SK-N-SH (cell line): ENCODE results near the gene GPATCH2L. TPM values are rescaled to one million over a fixed set of nuclear protein-coding genes. Genes with fewer than 3 reads are reported as not detected.

Experiments
- CTCF ChIA-PET: fragments of 300-600, 350-600 bp; formaldehyde crosslinking; extraction: SDS; loops from one replicate; lab custom pipeline; 2021; lab: Yijun Ruan, JAX
- POLR2A ChIA-PET: fragments of 350-600 bp; sonication (Branson Sonifier 250); formaldehyde crosslinking; extraction: SDS; loops from one replicate; lab custom pipeline; 2020; ENCODE audit warnings: antibody characterized with exemption, inconsistent platforms; lab: Yijun Ruan, JAX
- DNase-seq: peaks from one replicate; pipeline ENCODE4 v3.0.0; 2012
- H2AFZ ChIP-seq: fragments of 200-600 bp; sonication (generic); 2 replicates; pipeline ENCODE4 v1.8.1; 2016; ENCODE audit warnings: antibody characterized with exemption, mild to moderate bottlenecking, low read depth
- H3F3A ChIP-seq: fragments of 200-600 bp; sonication (generic); replicated peaks from 2 replicates; pipeline ENCODE3; 2016; ENCODE audit warnings: antibody characterized with exemption, mild to moderate bottlenecking; ENCODE audit not compliant: insufficient read depth
- H3K27ac ChIP-seq, 2 experiments: fragments of 200-500 bp in 1 of 2; fragments of 200-600 bp in 1 of 2; sonication (Bioruptor generic) in 1 of 2; sonication (generic), shearing (Covaris generic) in 1 of 2; 2 replicates each; pipeline versions ENCODE4 v1.5.1 to v1.6.1; 2014 to 2016; ENCODE audit warnings: low read depth in 2 of 2, inconsistent platforms in 1 of 2, low read length in 1 of 2, mild to moderate bottlenecking in 1 of 2, mixed read lengths in 1 of 2
- H3K27me3 ChIP-seq: fragments of 200-600 bp; sonication (generic), shearing (Covaris generic); 2 replicates; pipeline ENCODE4 v1.6.1; 2016; ENCODE audit warnings: mixed run types; ENCODE audit not compliant: insufficient read depth
- H3K36me3 ChIP-seq, 2 experiments: fragments of 200-500 bp in 1 of 2; fragments of 200-600 bp in 1 of 2; sonication (Bioruptor generic) in 1 of 2; sonication (generic) in 1 of 2; replicated peaks in 1 of 2; 2 replicates each; pipeline versions ENCODE3 to v1.5.1; 2014 to 2016; ENCODE audit warnings: low read length in 1 of 2, mild to moderate bottlenecking in 1 of 2; ENCODE audit not compliant: insufficient read depth in 2 of 2, control insufficient read depth in 1 of 2
- H3K4me1 ChIP-seq, 2 experiments: fragments of 200-500 bp in 1 of 2; fragments of 200-600 bp in 1 of 2; sonication (Bioruptor generic) in 1 of 2; sonication (generic), shearing (Covaris generic) in 1 of 2; 2 replicates each; pipeline versions ENCODE4 v1.5.1 to v1.6.1; 2014 to 2016; ENCODE audit warnings: low read depth in 1 of 2, low read length in 1 of 2, mixed run types in 1 of 2; ENCODE audit not compliant: insufficient read depth in 2 of 2, control insufficient read depth in 1 of 2
- H3K4me2 ChIP-seq: fragments of 200-600 bp; sonication (generic), shearing (Covaris generic); 2 replicates; pipeline ENCODE4 v1.6.1; 2017; ENCODE audit warnings: mixed run types
- H3K4me3 ChIP-seq, 2 experiments: fragments of 200-500 bp in 1 of 2; fragments of 200-600 bp in 1 of 2; sonication (Bioruptor generic) in 1 of 2; sonication (generic), shearing (Covaris generic) in 1 of 2; 2 replicates each; pipeline versions ENCODE4 v1.5.1 to v1.8.1; 2014 to 2016; ENCODE audit warnings: low read depth in 2 of 2, inconsistent platforms in 1 of 2, low read length in 1 of 2, mild to moderate bottlenecking in 1 of 2, mixed read lengths in 1 of 2, moderate library complexity in 1 of 2
- H3K79me2 ChIP-seq: fragments of 200-600 bp; sonication (generic); 2 replicates; pipeline ENCODE4 v1.8.1; 2017; ENCODE audit warnings: mild to moderate bottlenecking; ENCODE audit not compliant: insufficient read depth
- H3K9ac ChIP-seq: fragments of 200-600 bp; sonication (generic); 2 replicates; pipeline ENCODE4 v1.6.1; 2017; ENCODE audit warnings: mixed run types
- H3K9me2 ChIP-seq: fragments of 200-600 bp; sonication (generic); 2 replicates; pipeline ENCODE4 v1.6.1; 2017; ENCODE audit warnings: mixed run types
- H3K9me3 ChIP-seq: fragments of 200-600 bp; sonication (generic); 2 replicates; pipeline ENCODE4 v1.6.1; 2017; ENCODE audit warnings: mixed run types, mild to moderate bottlenecking, moderate library complexity
- H4K20me1 ChIP-seq: fragments of 200-600 bp; sonication (generic); 2 replicates; pipeline ENCODE4 v1.6.1; 2017; ENCODE audit warnings: mild to moderate bottlenecking, mixed run types; ENCODE audit not compliant: insufficient read depth
- EZH2phosphoT487 ChIP-seq: fragments of 200-600 bp; sonication (generic); IDR thresholded peaks from 2 replicates; pipeline ENCODE4 v1.6.1; 2017; ENCODE audit warnings: low read depth, mixed run types, mild to moderate bottlenecking, antibody characterized with exemption, moderate library complexity, borderline replicate concordance
- FOXJ3 ChIP-seq: sonication (generic); formaldehyde crosslinking; IDR thresholded peaks from 2 replicates; pipeline ENCODE4 v1.5.1; 2020; ENCODE audit warnings: mild to moderate bottlenecking, missing genetic modification reagents
- FOXM1 ChIP-seq: IDR thresholded peaks from 2 replicates; pipeline ENCODE4 v1.4.0; 2012; ENCODE audit warnings: low read depth, mild to moderate bottlenecking
- IRF3 ChIP-seq: fragments of 150-350 bp; IDR thresholded peaks from 2 replicates; pipeline ENCODE4 v1.6.1; 2016; ENCODE audit warnings: mild to moderate bottlenecking, low read depth, low read length
- JUND ChIP-seq: IDR thresholded peaks from 2 replicates; pipeline ENCODE4 v1.4.0; 2012
- MXI1 ChIP-seq: IDR thresholded peaks from 2 replicates; pipeline ENCODE4 v1.6.1; 2012; ENCODE audit warnings: mild to moderate bottlenecking, low read depth, low read length, improper control_type of control experiment
- PBX3 ChIP-seq: IDR thresholded peaks from 2 replicates; pipeline ENCODE4; 2012
- RAD21 ChIP-seq: IDR thresholded peaks from 2 replicates; pipeline ENCODE4 v1.6.1; 2012; ENCODE audit warnings: mild to moderate bottlenecking, low read length
- RCOR1 ChIP-seq: fragments of 150-350 bp; IDR thresholded peaks from 2 replicates; pipeline ENCODE4 v1.6.1; 2017; ENCODE audit warnings: antibody characterized with exemption, low read length
- RXRA ChIP-seq: IDR thresholded peaks from 2 replicates; pipeline ENCODE4 v1.4.0; 2012; ENCODE audit warnings: low read depth, mild to moderate bottlenecking, borderline replicate concordance
- SIN3A ChIP-seq: IDR thresholded peaks from 2 replicates; pipeline ENCODE4 v1.6.1; 2012; ENCODE audit warnings: low read depth, mild to moderate bottlenecking, low read length, moderate library complexity, borderline replicate concordance
- TAF1 ChIP-seq: IDR thresholded peaks from 2 replicates; pipeline ENCODE4 v1.6.1; 2012; ENCODE audit warnings: low read depth, mild to moderate bottlenecking, low read length, moderate library complexity, borderline replicate concordance
- TCF12 ChIP-seq: IDR thresholded peaks from 2 replicates; pipeline ENCODE4 v1.4.0; 2012
- ZBTB33 ChIP-seq: IDR thresholded peaks from 2 replicates; pipeline ENCODE4 v1.4.0; 2012; ENCODE audit warnings: low read depth, borderline replicate concordance
- WGBS: methylation state at CpG from one replicate; pipeline ENCODE4 v1.1.6; 2017; ENCODE audit warnings: low lambda C conversion rate; 5-methylcytosine and 5-hydroxymethylcytosine counted together
- polyA plus RNA-seq, 3 experiments: library from polyadenylated mRNA; depleted of rRNA; stranded (reverse); fragments of >200 nt; gene quantifications; 2 replicates each; pipeline ENCODE4 v1.2.3, GENCODE V29; 2012
- TF ChIP-seq, protein P1 (sequence below): fragments of 200-600 bp; sonication (generic); IDR thresholded peaks from 2 replicates; pipeline ENCODE4 v1.6.1; 2017; ENCODE audit warnings: antibody characterized with exemption, mild to moderate bottlenecking, moderate library complexity
- TF ChIP-seq, protein P2 (sequence below): fragments of 150-350 bp; IDR thresholded peaks from 2 replicates; pipeline ENCODE4 v1.6.1; 2017; ENCODE audit warnings: antibody characterized with exemption, low read length, low read depth, borderline replicate concordance

Gene GPATCH2L
- polyA plus RNA-seq, 1 of the 3 experiments (the other 2 are of a cell fraction), result 17.7 TPM

DNA sequence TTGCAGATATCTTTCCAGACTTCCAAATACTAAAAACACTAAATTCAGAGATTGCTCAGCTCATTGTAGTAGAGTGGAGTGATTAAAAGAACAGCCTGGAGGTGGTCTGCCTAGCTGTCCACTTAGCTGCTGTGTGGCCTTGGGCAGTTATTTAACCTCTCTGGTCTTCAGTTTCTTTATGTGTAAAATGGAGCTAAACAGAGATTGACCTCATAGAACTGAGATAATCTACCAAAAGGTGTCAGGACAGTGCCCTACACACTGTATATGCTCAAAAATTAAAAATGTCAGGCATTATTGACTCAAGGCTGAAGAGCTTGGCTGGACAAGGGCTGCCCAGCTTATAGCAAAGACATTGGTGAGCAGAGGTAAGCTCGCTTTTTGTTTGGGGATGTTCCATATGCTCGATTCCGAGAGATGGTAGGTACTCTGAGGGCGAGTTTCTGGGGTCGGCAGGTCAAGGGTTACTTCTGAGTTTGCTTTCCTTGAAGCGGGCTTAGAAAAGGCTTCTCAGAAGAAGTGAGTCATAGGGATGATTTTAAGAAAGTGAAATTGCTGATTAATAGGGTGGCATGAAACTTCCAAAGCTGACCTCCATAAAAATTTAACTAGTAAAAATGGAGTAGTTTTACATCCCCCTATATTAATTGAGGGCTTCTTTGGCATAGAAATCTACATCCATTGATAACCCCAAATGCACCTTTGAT, 107.5 kb downstream of the GPATCH2L start:
- H2AFZ ChIP-seq, result no peak overlapping the region
- ChIA-PET POLR2A (interaction anchor here (0.6 kb wide), 1 partner anchor 191 kb away, joined by 3 read pairs; no protein-coding TSS in a partner anchor), CTCF (interaction anchor here (1.1 to 1.5 kb wide), 3 partner anchors 9 to 94 kb away, joined by 4 to 5 read pairs (median 4); no protein-coding TSS in a partner anchor)
- H3K27ac ChIP-seq, result no peak overlapping the region
- no peaks in the 10 kb centered on the region for H4K20me1 ChIP-seq
- TF ChIP-seq TCF12 (no peak), FOXJ3 (CRISPR knock-in tag) (no peak), RXRA (no peak), JUND (no peak), RCOR1 (no peak), PBX3 (no peak), RAD21 (no peak), IRF3 (no peak), TAF1 (no peak), EZH2phosphoT487 (no peak), ZBTB33 (no peak), SIN3A (no peak), MXI1 (no peak), FOXM1 (no peak)
- TF ChIP-seq, protein P1, sequence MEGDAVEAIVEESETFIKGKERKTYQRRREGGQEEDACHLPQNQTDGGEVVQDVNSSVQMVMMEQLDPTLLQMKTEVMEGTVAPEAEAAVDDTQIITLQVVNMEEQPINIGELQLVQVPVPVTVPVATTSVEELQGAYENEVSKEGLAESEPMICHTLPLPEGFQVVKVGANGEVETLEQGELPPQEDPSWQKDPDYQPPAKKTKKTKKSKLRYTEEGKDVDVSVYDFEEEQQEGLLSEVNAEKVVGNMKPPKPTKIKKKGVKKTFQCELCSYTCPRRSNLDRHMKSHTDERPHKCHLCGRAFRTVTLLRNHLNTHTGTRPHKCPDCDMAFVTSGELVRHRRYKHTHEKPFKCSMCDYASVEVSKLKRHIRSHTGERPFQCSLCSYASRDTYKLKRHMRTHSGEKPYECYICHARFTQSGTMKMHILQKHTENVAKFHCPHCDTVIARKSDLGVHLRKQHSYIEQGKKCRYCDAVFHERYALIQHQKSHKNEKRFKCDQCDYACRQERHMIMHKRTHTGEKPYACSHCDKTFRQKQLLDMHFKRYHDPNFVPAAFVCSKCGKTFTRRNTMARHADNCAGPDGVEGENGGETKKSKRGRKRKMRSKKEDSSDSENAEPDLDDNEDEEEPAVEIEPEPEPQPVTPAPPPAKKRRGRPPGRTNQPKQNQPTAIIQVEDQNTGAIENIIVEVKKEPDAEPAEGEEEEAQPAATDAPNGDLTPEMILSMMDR, result no peak
- TF ChIP-seq, protein P2, sequence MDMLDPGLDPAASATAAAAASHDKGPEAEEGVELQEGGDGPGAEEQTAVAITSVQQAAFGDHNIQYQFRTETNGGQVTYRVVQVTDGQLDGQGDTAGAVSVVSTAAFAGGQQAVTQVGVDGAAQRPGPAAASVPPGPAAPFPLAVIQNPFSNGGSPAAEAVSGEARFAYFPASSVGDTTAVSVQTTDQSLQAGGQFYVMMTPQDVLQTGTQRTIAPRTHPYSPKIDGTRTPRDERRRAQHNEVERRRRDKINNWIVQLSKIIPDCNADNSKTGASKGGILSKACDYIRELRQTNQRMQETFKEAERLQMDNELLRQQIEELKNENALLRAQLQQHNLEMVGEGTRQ, result no peak
- 85% methylated on average over 6 of the region's 6 CpGs for WGBS
- H3K4me3 ChIP-seq, result no peak overlapping the region
- DNase-seq, result no peak
- no peaks in the 10 kb centered on the region for H3F3A ChIP-seq
- no peaks in the 10 kb centered on the region for H3K9me3 ChIP-seq
- H3K9me2 ChIP-seq, result no peaks in the 10 kb centered on the region
- no peaks in the 10 kb centered on the region for H3K27me3 ChIP-seq
- no peak overlapping the region for H3K9ac ChIP-seq
- H3K4me1 ChIP-seq, result no peaks in the 10 kb centered on the region
- H3K4me2 ChIP-seq, result no peak overlapping the region
- H3K79me2 ChIP-seq, result no peaks in the 10 kb centered on the region
- no peaks in the 10 kb centered on the region for H3K36me3 ChIP-seq
